ENCODE data around the gene KCTD13. TPM values are rescaled to one million over a fixed set of nuclear protein-coding genes. Genes with fewer than 3 reads are reported as not detected.

The KCTD13 gene
- total RNA-seq, 4 donors from 2014 or later, result 14.4 to 25.7 (median 18.8) TPM

GRCh38 chr16:29927070-29927905 lies 1.3 kb upstream of the KCTD13 start:
- DNase-seq (ENCODE audit: extremely low spot score), result no peak
- peak overlapping the region; percentile 82 to 91 (median 88) for H3K27ac ChIP-seq (replicated peaks in 1 of 4)
- TF ChIP-seq CTCF (IDR thresholded peaks at IDR 0.05), result no peak
- TF ChIP-seq POLR2A (IDR thresholded peaks at IDR 0.05; ENCODE audit: low read depth), result no peak
- no peak for TF ChIP-seq EP300 (IDR thresholded peaks at IDR 0.05)
- TF ChIP-seq POLR2AphosphoS5 (IDR thresholded peaks at IDR 0.05), result no peak
- WGBS, result 51% methylated on average over 12 of the region's 12 CpGs
- H3K9me3 ChIP-seq, result no peaks in the 10 kb centered on the region
- H3K27me3 ChIP-seq, result no peaks in the 10 kb centered on the region
- H3K4me3 ChIP-seq, result peak overlapping the region; percentile 64 to 99 (median 90)
- peaks cover 19 to 38% (median 27%) of the 10 kb centered on the region in 4 donors for H3K4me1 ChIP-seq
- intact Hi-C loops (cut with DNase I), result loop anchor here (5.0 kb wide), 1 partner anchor 35 kb away; the partner anchor contains the start of gene TMEM219
- peaks cover 8 to 11% (median 11%) of the 10 kb centered on the region in 4 donors for H3K36me3 ChIP-seq

- H3K36me3 ChIP-seq, result peaks cover 9 to 18% (median 15%) of the 10 kb centered on the region in 4 donors
- no peak for DNase-seq (ENCODE audit: extremely low spot score)
- no peak for TF ChIP-seq POLR2A (IDR thresholded peaks at IDR 0.05; ENCODE audit: low read depth)
- TF ChIP-seq POLR2AphosphoS5 (IDR thresholded peaks at IDR 0.05), result no peak
- no peak for TF ChIP-seq CTCF (IDR thresholded peaks at IDR 0.05)
- no peak for TF ChIP-seq EP300 (IDR thresholded peaks at IDR 0.05)
- intact Hi-C loops (cut with DNase I), result loop anchor here (5.0 kb wide), 1 partner anchor 36 kb away; the partner anchor contains the start of gene TMEM219
- peak overlapping the region; percentile 64 to 99 (median 90) for H3K4me3 ChIP-seq
- no peaks in the 10 kb centered on the region for H3K27me3 ChIP-seq
- under 1% methylated on average over 12 of the region's 12 CpGs for whole genome bisulfite sequencing
- peak overlapping the region; percentile 82 to 91 (median 88) for H3K27ac ChIP-seq (replicated peaks in 1 of 4)
- H3K9me3 ChIP-seq, result no peaks in the 10 kb centered on the region
- H3K4me1 ChIP-seq, result peaks cover 19 to 38% (median 27%) of the 10 kb centered on the region in 4 donors
Observed at GRCh38 chr16:29926711-29927052, 656 bp upstream of the KCTD13 start.

- intact Hi-C loops (cut with DNase I), result loop anchor here (5.0 kb wide), 1 partner anchor 37 kb away; the partner anchor contains the start of gene TMEM219
- no peak for DNase-seq (ENCODE audit: extremely low spot score)
Observed at GRCh38 chr16:29925105-29925756, 795 bp downstream of the KCTD13 start.

GRCh38 chr16:29922986-29923501 lies 3.0 kb downstream of the KCTD13 start:
- Histone ChIP-seq H3K27me3 (no peaks in the 10 kb centered on the region), H3K4me3 (no peak overlapping the region), H3K4me1 (peaks cover 19 to 38% (median 27%) of the 10 kb centered on the region in 4 donors), H3K9me3 (no peaks in the 10 kb centered on the region), H3K27ac (replicated peaks in 1 of 4) (no peak overlapping the region), H3K36me3 (peaks cover 16 to 52% (median 44%) of the 10 kb centered on the region in 4 donors)
- WGBS, result 94% methylated on average over 12 of the region's 12 CpGs
- no peak for DNase-seq (ENCODE audit: extremely low spot score)
- intact Hi-C loops (cut with DNase I), result no loop called here
- no peak for TF ChIP-seq CTCF (IDR thresholded peaks at IDR 0.05)
- no peak for TF ChIP-seq EP300 (IDR thresholded peaks at IDR 0.05)
- TF ChIP-seq POLR2AphosphoS5 (IDR thresholded peaks at IDR 0.05), result no peak
- TF ChIP-seq POLR2A (IDR thresholded peaks at IDR 0.05; ENCODE audit: low read depth), result no peak

More at GRCh38 chr16:29925105-29925756, 795 bp downstream of the KCTD13 start:
- no peak for TF ChIP-seq POLR2A (IDR thresholded peaks at IDR 0.05; ENCODE audit: low read depth)
- no peak for TF ChIP-seq POLR2AphosphoS5 (IDR thresholded peaks at IDR 0.05)
- TF ChIP-seq CTCF (IDR thresholded peaks at IDR 0.05), result no peak
- TF ChIP-seq EP300 (IDR thresholded peaks at IDR 0.05), result no peak
- peaks cover 19 to 38% (median 27%) of the 10 kb centered on the region in 4 donors for H3K4me1 ChIP-seq
- WGBS, result 9% methylated on average over 9 of the region's 9 CpGs
- H3K27me3 ChIP-seq, result no peaks in the 10 kb centered on the region
- H3K27ac ChIP-seq (replicated peaks in 1 of 4), result peak overlapping the region in 3 of 4 donors; percentile 82 to 91 (median 90)
- peaks cover 9 to 31% (median 29%) of the 10 kb centered on the region in 4 donors for H3K36me3 ChIP-seq
- H3K9me3 ChIP-seq, result no peaks in the 10 kb centered on the region
- H3K4me3 ChIP-seq, result peak overlapping the region; percentile 64 to 99 (median 90)
